ENCODE results near the gene SPRR1A.

Gene SPRR1A

GRCh38 chr1:153028766-153029165 is 44.9 kb downstream of the SPRR1A start:
- no peak for DNase-seq (ENCODE audit: low read depth in 1 of 2, low spot score in 1 of 2)

- no peak for DNase-seq (ENCODE audit: low read depth in 1 of 2, low spot score in 1 of 2)
Observed at GRCh38 chr1:153030895-153031294, 47.0 kb downstream of the SPRR1A start, which contains the start of gene SPRR1B. Gene SPRR1B (plus strand): TSS chr1:153031203. CDS start chr1:153032346, 1,143 bp downstream.

GRCh38 chr1:153032073-153032472 is 48.2 kb downstream of the SPRR1A start:
- no peak for DNase-seq (ENCODE audit: low read depth in 1 of 2, low spot score in 1 of 2)

- DNase-seq (ENCODE audit: low read depth in 1 of 2, low spot score in 1 of 2): no peak
Observed at GRCh38 chr1:153032677-153033308, 48.9 kb downstream of the SPRR1A start.

- no peak for DNase-seq (ENCODE audit: low read depth in 1 of 2, low spot score in 1 of 2)
Observed at GRCh38 chr1:153035211-153035610, 51.3 kb downstream of the SPRR1A start.

Data from activated T-helper 1 cell treated with anti-CD3 and anti-CD28 coated beads, Interleukin-2, amount 50 U/mL, for 16 hours (primary cell).